GM12878 (cell line): ENCODE results near the gene BTBD10. TPM values are rescaled to one million over a fixed set of nuclear protein-coding genes. Genes with fewer than 3 reads are reported as not detected.

ENCODE experiments used
- ATAC-seq: fragments of 200-7000 bp; cut with Tn5 transposase; 3 replicates; pipeline ENCODE4 v1.9.1; 2020; ENCODE audit warnings: mild to moderate bottlenecking, moderate library complexity
- BruUV-seq: library from RNA; stranded (reverse); fragments of 400-500 nt; replicated peaks from 2 replicates; lab custom pipeline; 2021; lab: Mats Ljungman, UMichigan
- CTCF ChIA-PET: fragments of 300-600 bp; sonication (Branson Sonifier 250); formaldehyde crosslinking; extraction: SDS; loops from one replicate; lab custom pipeline; 2021; ENCODE audit warnings: inconsistent platforms; lab: Yijun Ruan, JAX
- POLR2A ChIA-PET: fragments of 350-600 bp; formaldehyde crosslinking; extraction: SDS; loops from one replicate; lab custom pipeline; 2021; ENCODE audit warnings: inconsistent platforms; lab: Charles Lee
- RAD21 ChIA-PET: fragments of 300-600 bp; sonication (Branson Sonifier 250); formaldehyde crosslinking; loops from one replicate; lab custom pipeline; 2023; ENCODE audit warnings: antibody characterized with exemption; ENCODE audit not compliant: unreplicated experiment; lab: Charles Lee
- SMC1A ChIA-PET: fragments of 300-600 bp; sonication (Branson Sonifier 250); formaldehyde crosslinking; loops from one replicate; lab custom pipeline; 2023; ENCODE audit not compliant: unreplicated experiment, uncharacterized antibody; lab: Charles Lee
- DNase-seq: peaks from one replicate; pipeline ENCODE4 v3.0.0-alpha.2; 2011; ENCODE audit warnings: low read depth, low spot score
- FAIRE-seq: peaks from 3 replicates; lab custom pipeline; 2011; peaks lifted over from hg19 to GRCh38; lab: Jason Lieb, UNC
- H2AFZ ChIP-seq: 2 replicates; pipeline ENCODE4 v1.6.0; 2011; ENCODE audit warnings: low read depth, low read length, control low read depth; ENCODE audit not compliant: control insufficient read depth
- H3K27ac ChIP-seq: 2 replicates; pipeline ENCODE4 v1.5.1; 2011; ENCODE audit warnings: control low read depth; ENCODE audit not compliant: control insufficient read depth, insufficient read depth
- H3K27me3 ChIP-seq, 2 experiments: replicated peaks in 1 of 2; 2 replicates each; pipeline versions ENCODE4 v1.6.0 to v1.6.1; 2011; ENCODE audit warnings: low read length in 1 of 2; ENCODE audit not compliant: control insufficient read depth in 2 of 2, insufficient read depth in 2 of 2
- H3K36me3 ChIP-seq, 2 experiments: 2 replicates each; pipeline ENCODE4 v1.5.1; 2011; ENCODE audit warnings: low read length in 1 of 2; ENCODE audit not compliant: control insufficient read depth in 2 of 2, insufficient read depth in 2 of 2
- H3K4me1 ChIP-seq: 2 replicates; pipeline ENCODE4 v1.6.1; 2011; ENCODE audit warnings: mild to moderate bottlenecking, low read length, moderate library complexity, mixed read lengths; ENCODE audit not compliant: control insufficient read depth, insufficient read depth
- H3K4me2 ChIP-seq: 2 replicates; pipeline ENCODE4 v1.6.0; 2011; ENCODE audit warnings: control low read depth; ENCODE audit not compliant: control insufficient read depth, insufficient read depth
- H3K4me3 ChIP-seq: fragments of 200-600 bp; sonication (generic); 2 replicates; pipeline ENCODE4 v1.5.1; 2016
- H3K79me2 ChIP-seq: 2 replicates; pipeline ENCODE4 v1.6.0; 2011; ENCODE audit warnings: low read length; ENCODE audit not compliant: control insufficient read depth, insufficient read depth
- H3K9ac ChIP-seq: 2 replicates; pipeline ENCODE4 v1.8.0; 2011; ENCODE audit warnings: low read length, control low read depth, mixed read lengths; ENCODE audit not compliant: control insufficient read depth, insufficient read depth
- H3K9me3 ChIP-seq: replicated peaks from 3 replicates; pipeline ENCODE4 v1.5.1; 2011; ENCODE audit warnings: mild to moderate bottlenecking, low read length; ENCODE audit not compliant: control insufficient read depth, insufficient read depth
- H4K20me1 ChIP-seq: 2 replicates; pipeline ENCODE4 v1.6.0; 2011; ENCODE audit not compliant: control insufficient read depth, insufficient read depth
- FOXK2 ChIP-seq: fragments of 450-650 bp; IDR thresholded peaks from 2 replicates; pipeline ENCODE4 v1.6.1; 2017; ENCODE audit warnings: mild to moderate bottlenecking, moderate library complexity
- GABPA ChIP-seq: IDR thresholded peaks from 2 replicates; pipeline ENCODE4 v1.6.1; 2014; ENCODE audit warnings: antibody characterized with exemption, low read depth, mild to moderate bottlenecking, inconsistent platforms
- GATAD2B ChIP-seq: fragments of 450-650 bp; conservative IDR thresholded peaks from 2 replicates; pipeline ENCODE4 v1.6.1; 2017; ENCODE audit warnings: low read depth, mild to moderate bottlenecking, moderate library complexity
- NFYB ChIP-seq: IDR thresholded peaks from 2 replicates; pipeline ENCODE4 v1.6.1; 2011; ENCODE audit warnings: low read depth, mild to moderate bottlenecking, low read length, improper control_type of control experiment, moderate library complexity; ENCODE audit not compliant: insufficient read depth
- PAX8 ChIP-seq: fragments of 450-650 bp; IDR thresholded peaks from 2 replicates; pipeline ENCODE4 v1.6.1; 2017; ENCODE audit warnings: mild to moderate bottlenecking, moderate library complexity
- SRF ChIP-seq, 2 experiments: IDR thresholded peaks; 2 replicates each; pipeline ENCODE4 v1.6.1; 2011; ENCODE audit warnings: low read depth in 2 of 2, low read length in 2 of 2, mild to moderate bottlenecking in 1 of 2, moderate library complexity in 1 of 2
- WGBS: methylation state at CpG from one replicate; pipeline ENCODE4 v1.1.6; 2016; ENCODE audit warnings: low lambda C conversion rate; ENCODE audit not compliant: insufficient replicate concordance, insufficient coverage; ENCODE audit errors: missing lambda C conversion rate; 5-methylcytosine and 5-hydroxymethylcytosine counted together
- in situ Hi-C: fragments of 300-500 bp; cut with MboI; formaldehyde crosslinking; loops from 9 replicates; pipeline ENCODE4 v1.14.3; 2018; ENCODE audit warnings: mixed read lengths
- intact Hi-C: fragments of 100-400 bp; cut with micrococcal nuclease; formaldehyde crosslinking; loops from one replicate; pipeline ENCODE4 v1.14.2; 2022; ENCODE audit not compliant: unreplicated experiment
- polyA plus RNA-seq, 11 experiments: library from polyadenylated mRNA; depleted of rRNA in 4 of 11; unstranded in 6 of 11; stranded (reverse) in 5 of 11; fragments of >200 nt; fragmentation: Nextera tagmentation in 4 of 11; fragmentation: Illumina TruSeq in 1 of 11; extraction: Ambion mirVana in 4 of 11; extraction: Trizol in 1 of 11; gene quantifications; 1 replicate in 1 of 11; 2 replicates in 10 of 11; pipeline versions ENCODE4 v1.2.1 to v1.2.3, GENCODE V29; 2011 to 2016; ENCODE audit warnings: inconsistent platforms in 2 of 11, missing spikeins in 2 of 11, low read depth in 1 of 11
- total RNA-seq, 4 experiments: library from RNA; depleted of rRNA in 3 of 4; stranded (reverse); fragments of >200 nt in 3 of 4; fragmentation: Illumina TruSeq in 1 of 4; extraction: Trizol in 1 of 4; gene quantifications; 2 replicates each; pipeline versions ENCODE4 v1.2.1 to v1.2.3, GENCODE V29; 2013 to 2021
- TF ChIP-seq, protein P1 (sequence below): fragments of 450-650 bp; IDR thresholded peaks from 2 replicates; pipeline ENCODE4 v1.6.1; 2016; ENCODE audit warnings: mild to moderate bottlenecking
- TF ChIP-seq, protein P2 (sequence below): IDR thresholded peaks from 2 replicates; pipeline ENCODE4 v1.6.1; 2011; ENCODE audit warnings: borderline replicate concordance, low read depth, mild to moderate bottlenecking, moderate library complexity, low read length; ENCODE audit not compliant: insufficient read depth, poor library complexity, severe bottlenecking

BTBD10 gene
- total and polyA plus RNA-seq, 10 of the 15 experiments (the other 5 are each of a cell fraction or from before 2014, with no cell fraction given): 20.8 to 38.8 (median 26.9) TPM

DNA sequence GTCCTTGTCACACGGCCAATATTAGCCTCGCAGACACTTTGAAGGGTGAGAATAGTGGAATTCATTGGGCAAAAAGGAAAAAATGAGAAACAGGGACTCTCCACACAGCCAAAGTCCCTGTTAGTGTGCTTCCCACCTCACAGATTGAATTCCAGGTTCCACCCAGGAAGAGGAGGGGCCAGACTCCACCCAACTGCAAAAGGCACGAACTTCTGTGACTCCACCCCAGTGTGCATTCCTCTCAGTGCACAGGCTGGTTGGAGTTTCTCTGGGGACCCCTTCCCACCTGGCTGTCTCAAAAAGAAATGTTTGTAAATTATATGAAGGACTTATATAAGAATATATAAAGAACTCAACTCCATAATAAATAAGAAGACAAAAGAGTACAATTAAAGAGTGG, 12.1 kb upstream of the BTBD10 start:
- Histone ChIP-seq H2AFZ (no peak overlapping the region), H3K9ac (no peak overlapping the region), H3K27me3 (no peaks in the 10 kb centered on the region), H3K79me2 (no peaks in the 10 kb centered on the region), H3K36me3 (no peaks in the 10 kb centered on the region), H3K4me1 (no peaks in the 10 kb centered on the region), H3K4me2 (no peak overlapping the region), H4K20me1 (no peaks in the 10 kb centered on the region), H3K4me3 (no peak overlapping the region), H3K9me3 (no peaks in the 10 kb centered on the region), H3K27ac (no peak overlapping the region)
- in situ Hi-C loops (no loop called here), intact Hi-C loops (no loop called here)
- SMC1A ChIA-PET: no interaction called here
- DNase-seq (no peak), FAIRE-seq (no peak), ATAC-seq (no peak)
- BruUV-seq: no TSS peak
- RAD21 ChIA-PET: no interaction called here
- POLR2A ChIA-PET: no interaction called here
- CTCF ChIA-PET: interaction anchor here (1.4 to 2.6 kb wide), 2 partner anchors 9 to 11 kb away, joined by 5 to 11 read pairs; partner anchors contain the start of gene BTBD10
- 47% methylated on average over 3 of the region's 3 CpGs for WGBS
- TF ChIP-seq, protein P1, sequence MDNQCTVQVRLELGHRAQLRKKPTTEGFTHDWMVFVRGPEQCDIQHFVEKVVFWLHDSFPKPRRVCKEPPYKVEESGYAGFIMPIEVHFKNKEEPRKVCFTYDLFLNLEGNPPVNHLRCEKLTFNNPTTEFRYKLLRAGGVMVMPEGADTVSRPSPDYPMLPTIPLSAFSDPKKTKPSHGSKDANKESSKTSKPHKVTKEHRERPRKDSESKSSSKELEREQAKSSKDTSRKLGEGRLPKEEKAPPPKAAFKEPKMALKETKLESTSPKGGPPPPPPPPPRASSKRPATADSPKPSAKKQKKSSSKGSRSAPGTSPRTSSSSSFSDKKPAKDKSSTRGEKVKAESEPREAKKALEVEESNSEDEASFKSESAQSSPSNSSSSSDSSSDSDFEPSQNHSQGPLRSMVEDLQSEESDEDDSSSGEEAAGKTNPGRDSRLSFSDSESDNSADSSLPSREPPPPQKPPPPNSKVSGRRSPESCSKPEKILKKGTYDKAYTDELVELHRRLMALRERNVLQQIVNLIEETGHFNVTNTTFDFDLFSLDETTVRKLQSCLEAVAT: no peak
- TF ChIP-seq NFYB: no peak
- no peak for TF ChIP-seq FOXK2
- TF ChIP-seq GABPA: no peak
- TF ChIP-seq PAX8: no peak
- TF ChIP-seq SRF (IDR thresholded peaks at IDR 0.05; ENCODE audit: low read depth in 2 of 2, low read length in 2 of 2): no peak
- TF ChIP-seq GATAD2B: no peak
- TF ChIP-seq, protein P2, sequence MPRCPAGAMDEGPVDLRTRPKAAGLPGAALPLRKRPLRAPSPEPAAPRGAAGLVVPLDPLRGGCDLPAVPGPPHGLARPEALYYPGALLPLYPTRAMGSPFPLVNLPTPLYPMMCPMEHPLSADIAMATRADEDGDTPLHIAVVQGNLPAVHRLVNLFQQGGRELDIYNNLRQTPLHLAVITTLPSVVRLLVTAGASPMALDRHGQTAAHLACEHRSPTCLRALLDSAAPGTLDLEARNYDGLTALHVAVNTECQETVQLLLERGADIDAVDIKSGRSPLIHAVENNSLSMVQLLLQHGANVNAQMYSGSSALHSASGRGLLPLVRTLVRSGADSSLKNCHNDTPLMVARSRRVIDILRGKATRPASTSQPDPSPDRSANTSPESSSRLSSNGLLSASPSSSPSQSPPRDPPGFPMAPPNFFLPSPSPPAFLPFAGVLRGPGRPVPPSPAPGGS: no peak
